H1 (cell line): ENCODE results near the gene PHLDA2. TPM values are rescaled to one million over a fixed set of nuclear protein-coding genes. Genes with fewer than 3 reads are reported as not detected.

Source experiments
- CTCF ChIA-PET: fragments of 300-600 bp; sonication (Branson Sonifier 250); formaldehyde crosslinking; loops from one replicate; lab custom pipeline; 2021; ENCODE audit not compliant: partially characterized antibody; lab: Charles Lee
- POLR2A ChIA-PET: fragments of 300-600 bp; sonication (Branson Sonifier 250); formaldehyde crosslinking; loops from one replicate; lab custom pipeline; 2021; ENCODE audit warnings: inconsistent platforms; ENCODE audit not compliant: partially characterized antibody; lab: Charles Lee
- DNase-seq, 2 experiments: peaks; one replicate each; pipeline versions ENCODE4 v3.0.0 to v3.0.0-alpha.2; 2010 to 2022; ENCODE audit warnings: low spot score in 2 of 2, low read depth in 1 of 2, mixed read lengths in 1 of 2
- FAIRE-seq: peaks from 2 replicates; lab custom pipeline; 2011; peaks lifted over from hg19 to GRCh38; lab: Jason Lieb, UNC
- H2AFZ ChIP-seq: 2 replicates; pipeline ENCODE4 v1.8.1; 2012; ENCODE audit warnings: low read length, inconsistent platforms
- H2AK5ac ChIP-seq: 2 replicates; pipeline ENCODE4 v1.6.1; 2013; ENCODE audit warnings: low read depth, low read length
- H2BK120ac ChIP-seq: replicated peaks from 2 replicates; pipeline ENCODE3; 2013; ENCODE audit warnings: low read depth, low read length, inconsistent platforms
- H2BK12ac ChIP-seq: 2 replicates; pipeline ENCODE4 v1.6.1; 2013; ENCODE audit warnings: low read depth, low read length
- H2BK15ac ChIP-seq: 2 replicates; pipeline ENCODE4 v1.6.1; 2013; ENCODE audit warnings: low read length
- H2BK20ac ChIP-seq: 2 replicates; pipeline ENCODE4 v1.6.1; 2013; ENCODE audit warnings: low read length
- H2BK5ac ChIP-seq: 2 replicates; pipeline ENCODE4 v1.6.1; 2013; ENCODE audit warnings: low read depth, low read length
- H3K14ac ChIP-seq: 2 replicates; pipeline ENCODE4 v1.6.1; 2013; ENCODE audit warnings: inconsistent platforms; ENCODE audit not compliant: insufficient read length
- H3K18ac ChIP-seq: 2 replicates; pipeline ENCODE4 v1.6.1; 2013; ENCODE audit warnings: low read length; ENCODE audit errors: extremely low read depth
- H3K23ac ChIP-seq: 2 replicates; pipeline ENCODE4 v1.6.1; 2013; ENCODE audit warnings: inconsistent platforms; ENCODE audit not compliant: insufficient read length
- H3K23me2 ChIP-seq: 2 replicates; pipeline ENCODE4 v1.6.1; 2013; ENCODE audit warnings: low read depth, low read length
- H3K27ac ChIP-seq: 2 replicates; pipeline ENCODE4 v1.6.1; 2011; ENCODE audit warnings: low read depth, low read length, inconsistent platforms
- H3K27me3 ChIP-seq, 4 experiments: replicated peaks in 1 of 4; 1 replicate in 1 of 4; 2 replicates in 3 of 4; pipeline versions ENCODE4 v1.6.1 to v1.8.1; 2011 to 2013; ENCODE audit warnings: low read length in 3 of 4, mild to moderate bottlenecking in 3 of 4, inconsistent platforms in 2 of 4, mixed read lengths in 2 of 4, moderate library complexity in 1 of 4; ENCODE audit not compliant: control insufficient read depth in 3 of 4, insufficient read depth in 3 of 4; ENCODE audit errors: extremely low read depth in 1 of 4
- H3K36me3 ChIP-seq, 4 experiments: 2 replicates each; pipeline versions ENCODE4 v1.6.1 to v1.8.1; 2011 to 2013; ENCODE audit warnings: mild to moderate bottlenecking in 4 of 4, low read length in 3 of 4, moderate library complexity in 2 of 4, control low read depth in 1 of 4, inconsistent platforms in 1 of 4; ENCODE audit not compliant: insufficient read depth in 4 of 4, control insufficient read depth in 2 of 4
- H3K4ac ChIP-seq: replicated peaks from 2 replicates; pipeline ENCODE3; 2013; ENCODE audit warnings: low read length, low read depth, mixed read lengths, inconsistent platforms; ENCODE audit not compliant: insufficient read length
- H3K4me1 ChIP-seq, 4 experiments: replicated peaks in 1 of 4; 1 replicate in 1 of 4; 2 replicates in 3 of 4; pipeline versions ENCODE4 v1.6.1 to v1.8.1; 2011 to 2013; ENCODE audit warnings: low read length in 3 of 4, inconsistent platforms in 2 of 4, mixed read lengths in 1 of 4; ENCODE audit not compliant: insufficient read depth in 4 of 4, control insufficient read depth in 3 of 4
- H3K4me2 ChIP-seq, 2 experiments: 2 replicates each; pipeline versions ENCODE4 v1.6.1 to v1.8.1; 2011 to 2013; ENCODE audit warnings: low read depth in 2 of 2, low read length in 2 of 2, control low read depth in 1 of 2, inconsistent platforms in 1 of 2, mild to moderate bottlenecking in 1 of 2; ENCODE audit not compliant: insufficient read depth in 1 of 2
- H3K4me3 ChIP-seq, 4 experiments: fragments of 200-600, 300-600 bp in 1 of 4; sonication (generic), shearing (Covaris generic), sonication (Bioruptor Twin) in 1 of 4; 2 replicates each; pipeline versions ENCODE4 v1.5.1 to v1.8.1; 2011 to 2016; ENCODE audit warnings: low read length in 4 of 4, low read depth in 3 of 4, control low read depth in 2 of 4, inconsistent platforms in 2 of 4, mild to moderate bottlenecking in 2 of 4, mixed read lengths in 1 of 4, moderate library complexity in 1 of 4; ENCODE audit not compliant: insufficient read depth in 2 of 4; ENCODE audit errors: extremely low read depth in 1 of 4
- H3K56ac ChIP-seq: replicated peaks from 2 replicates; pipeline ENCODE3; 2013; ENCODE audit warnings: low read depth, mild to moderate bottlenecking, mixed read lengths, low read length, inconsistent platforms; ENCODE audit not compliant: insufficient read length
- H3K79me1 ChIP-seq: 2 replicates; pipeline ENCODE4 v1.6.1; 2013; ENCODE audit warnings: low read depth, low read length, control low read depth
- H3K79me2 ChIP-seq, 2 experiments: 2 replicates each; pipeline versions ENCODE4 v1.6.1 to v1.8.1; 2012 to 2013; ENCODE audit warnings: low read length in 2 of 2, mild to moderate bottlenecking in 2 of 2, inconsistent platforms in 1 of 2; ENCODE audit not compliant: insufficient read depth in 2 of 2, control insufficient read depth in 1 of 2
- H3K9ac ChIP-seq, 4 experiments: replicated peaks in 1 of 4; 1 replicate in 1 of 4; 2 replicates in 3 of 4; pipeline versions ENCODE4 v1.6.1 to v1.8.1; 2011 to 2013; ENCODE audit warnings: low read depth in 3 of 4, low read length in 3 of 4, control low read depth in 2 of 4, mild to moderate bottlenecking in 2 of 4, moderate library complexity in 2 of 4, inconsistent platforms in 1 of 4; ENCODE audit errors: extremely low read depth in 1 of 4
- H3K9me3 ChIP-seq, 2 experiments: 2 replicates each; pipeline versions ENCODE4 v1.6.1 to v1.8.1; 2012 to 2013; ENCODE audit warnings: mild to moderate bottlenecking in 2 of 2, moderate library complexity in 2 of 2, control low read depth in 1 of 2, inconsistent platforms in 1 of 2, low read depth in 1 of 2, low read length in 1 of 2, mixed read lengths in 1 of 2; ENCODE audit not compliant: insufficient read depth in 2 of 2
- H4K20me1 ChIP-seq, 2 experiments: replicated peaks in 1 of 2; 2 replicates each; pipeline versions ENCODE3 to v1.8.1; 2011 to 2013; ENCODE audit warnings: inconsistent platforms in 2 of 2, low read length in 2 of 2, mild to moderate bottlenecking in 1 of 2; ENCODE audit not compliant: insufficient read depth in 2 of 2, control insufficient read depth in 1 of 2
- H4K5ac ChIP-seq: 2 replicates; pipeline ENCODE4 v1.6.1; 2013; ENCODE audit warnings: low read length, low read depth, mixed read lengths, inconsistent platforms; ENCODE audit not compliant: insufficient read length
- H4K8ac ChIP-seq: 2 replicates; pipeline ENCODE4 v1.8.0; 2013; ENCODE audit warnings: mild to moderate bottlenecking, moderate library complexity, low read length, inconsistent platforms; ENCODE audit not compliant: insufficient read depth; ENCODE audit errors: extremely low read depth
- H4K91ac ChIP-seq: replicated peaks from 2 replicates; pipeline ENCODE3; 2013; ENCODE audit warnings: low read length, mixed read lengths, inconsistent platforms; ENCODE audit not compliant: insufficient read length
- CHD2 ChIP-seq: IDR thresholded peaks from 2 replicates; pipeline ENCODE4 v1.6.1; 2012; ENCODE audit warnings: low read length, improper control_type of control experiment
- JUND ChIP-seq: IDR thresholded peaks from 2 replicates; pipeline ENCODE4 v1.6.1; 2011; ENCODE audit warnings: mild to moderate bottlenecking, improper control_type of control experiment, low read length
- WGBS, 2 experiments: shearing (Covaris generic) in 1 of 2; methylation state at CpG; one replicate each; pipeline versions ENCODE4 v1.1.6 to v1.1.7; 2013 to 2015; ENCODE audit warnings: low lambda C conversion rate in 2 of 2, mixed read lengths in 2 of 2, inconsistent platforms in 1 of 2, low coverage in 1 of 2, missing lambda C conversion rate in 1 of 2; ENCODE audit not compliant: insufficient replicate concordance in 2 of 2, insufficient coverage in 1 of 2, insufficient read length in 1 of 2; ENCODE audit errors: extremely low coverage in 1 of 2, missing lambda C conversion rate in 1 of 2; 5-methylcytosine and 5-hydroxymethylcytosine counted together
- polyA plus RNA-seq, 7 experiments: library from polyadenylated mRNA; depleted of rRNA in 3 of 7; stranded (reverse) in 5 of 7; unstranded in 2 of 7; fragments of >200 nt in 5 of 7; fragments of 200-250 nt in 2 of 7; gene quantifications; 1 replicate in 5 of 7; 2 replicates in 1 of 7; 4 replicates in 1 of 7; pipeline versions ENCODE4 v1.2.1 to v1.2.3, GENCODE V29; 2011 to 2013; ENCODE audit warnings: missing spikeins in 2 of 7, mixed read lengths in 2 of 7
- total RNA-seq: library from RNA; stranded (reverse); fragmentation: NEBNext Ultra II Directional; extraction: Animal tissue kit (Norgen Biotek cat#: 25700); gene quantifications from 2 replicates; pipeline ENCODE4 v1.2.1, GENCODE V29; 2021

PHLDA2 gene
- total and polyA plus RNA-seq, 2 of the 8 experiments (the other 6 are each of a cell fraction or from before 2014, with no cell fraction given): 5.2 to 7.6 TPM

DNA sequence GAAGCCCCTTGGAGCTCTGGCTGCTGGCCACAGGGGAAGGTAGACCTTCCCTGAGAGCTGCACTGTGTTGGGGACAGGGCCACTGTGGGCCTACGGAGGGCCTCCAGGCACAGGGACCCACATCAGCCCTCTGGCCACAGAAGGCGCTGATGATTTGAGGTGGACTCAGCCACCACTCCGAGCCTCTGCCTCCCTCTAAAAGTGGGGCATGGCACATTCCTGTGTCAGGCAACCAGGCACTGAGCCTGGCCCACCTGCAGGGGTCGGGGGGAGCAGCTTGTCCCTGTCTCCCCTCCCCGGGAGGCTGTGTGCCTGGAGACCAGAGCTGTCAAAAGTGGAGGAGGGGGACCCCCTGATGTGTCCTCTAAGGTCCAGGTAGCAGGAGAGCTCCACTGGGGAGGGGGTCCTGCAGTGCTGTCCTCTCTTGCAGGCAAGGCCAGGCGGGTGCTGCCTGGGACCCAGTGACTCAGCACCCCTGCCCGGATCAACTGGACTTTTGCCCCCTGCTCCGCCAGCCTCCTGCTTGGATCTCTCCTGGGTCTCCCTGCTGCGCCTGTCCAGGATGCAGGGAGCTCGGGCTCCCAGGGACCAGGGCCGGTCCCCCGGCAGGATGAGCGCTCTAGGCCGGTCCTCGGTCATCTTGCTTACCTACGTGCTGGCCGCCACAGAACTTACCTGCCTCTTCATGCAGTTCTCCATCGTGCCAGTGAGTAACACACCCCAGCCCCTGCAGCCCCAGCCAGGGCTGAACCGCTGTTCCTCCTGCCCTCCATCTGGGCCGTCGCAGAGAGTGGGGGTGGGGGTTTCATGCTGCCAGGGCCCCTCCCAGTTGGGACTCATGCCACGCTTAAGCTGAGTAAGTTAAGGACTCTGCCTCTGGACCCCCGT, 26.2 kb downstream of the PHLDA2 start:
- H3K36me3 ChIP-seq: no peaks in the 10 kb centered on the region
- TF ChIP-seq JUND: peak; percentile 28; the same call in 1 of the 2 replicates
- no peak for TF ChIP-seq CHD2
- no peak overlapping the region for H3K23ac ChIP-seq
- no peak overlapping the region for H3K56ac ChIP-seq
- peak overlapping the region; percentile 88; the same call in 1 of the 2 replicates for H2BK15ac ChIP-seq
- H3K23me2 ChIP-seq: peaks cover 7% of the 10 kb centered on the region; the same call in 1 of the 2 replicates
- no peaks in the 10 kb centered on the region for H3K79me2 ChIP-seq
- H3K4me1 ChIP-seq: peaks cover 0 to 19% (median 14%) of the 10 kb centered on the region in 4 experiments; a peak in 5 of 7 replicates
- no peak overlapping the region for H3K14ac ChIP-seq
- H4K20me1 ChIP-seq: no peaks in the 10 kb centered on the region
- peak overlapping the region; percentile 90; the same call in 1 of the 2 replicates for H2BK12ac ChIP-seq
- no peak overlapping the region for H4K5ac ChIP-seq
- FAIRE-seq: no peak
- peak overlapping the region; percentile 60; the same call in 1 of the 2 replicates for H4K8ac ChIP-seq
- H2BK120ac ChIP-seq: no peak overlapping the region
- no peaks in the 10 kb centered on the region for H3K79me1 ChIP-seq
- peak overlapping the region; percentile 80 to 92 for H3K4me2 ChIP-seq
- H3K18ac ChIP-seq: no peak overlapping the region; the same call in 1 of the 2 replicates
- no peaks in the 10 kb centered on the region for H3K9me3 ChIP-seq
- H3K4ac ChIP-seq: no peak overlapping the region
- ChIA-PET CTCF (interaction anchor here (0.6 to 6.2 kb wide), 9 partner anchors 11 to 371 kb away, joined by 3 to 68 read pairs (median 4); partner anchors contain the start of gene PHLDA2), POLR2A (interaction anchor here (0.7 to 4.9 kb wide), 4 partner anchors 10 to 26 kb away, joined by 3 to 20 read pairs (median 8); partner anchors contain the start of gene PHLDA2)
- H3K27ac ChIP-seq: no peak overlapping the region
- no peak overlapping the region for H4K91ac ChIP-seq
- peak overlapping the region in 2 of 4 experiments; percentile 74 to 94; a peak in 5 of 8 replicates for H3K4me3 ChIP-seq
- H2BK5ac ChIP-seq: 0 out of 2 replicates have a peak overlapping the region, but pooled peaks have one; percentile 52
- no peak overlapping the region for H3K9ac ChIP-seq
- 0 out of 2 replicates have a peak overlapping the region, but pooled peaks have one; percentile 49 for H2AFZ ChIP-seq
- peak in 1 of 2 experiments; percentile 49 for DNase-seq
- peaks cover 0 to 25% (median 5%) of the 10 kb centered on the region in 4 experiments; a peak in 4 of 7 replicates for H3K27me3 ChIP-seq
- H2AK5ac ChIP-seq: peak overlapping the region; percentile 65; the same call in 1 of the 2 replicates
- 0 out of 2 replicates have a peak overlapping the region, but pooled peaks have one; percentile 93 for H2BK20ac ChIP-seq
- WGBS, 2 experiments: 85% methylated on average over 22 of the region's 23 CpGs; no CpG with 5 or more reads in 1 of the 2 experiments
